HT-29 (cell line): ENCODE measurements around the gene RTP1. TPM values are rescaled to one million over a fixed set of nuclear protein-coding genes. Genes with fewer than 3 reads are reported as not detected.
A peak's percentile ranks its signal among the peaks of the same experiment; 100 is the strongest.
"Not testable (repeated sequence)": the region's sequence is repeated elsewhere in the genome, so short reads cannot be mapped to it uniquely, and the experiment has no call there.

ENCODE experiments used
- DNase-seq: peaks from one replicate; pipeline ENCODE4 v3.0.0-alpha.2; 2015; ENCODE audit warnings: low spot score
- total RNA-seq: library from RNA; depleted of rRNA; stranded (reverse); fragments of >200 nt; shearing (Covaris generic); gene quantifications from 2 replicates; pipeline ENCODE4 v1.2.3, GENCODE V29; 2014

The RTP1 gene
- total RNA-seq, 1 experiment from 2014 or later = not detected

- DNase-seq = no peak
Observed at GRCh38 chr3:187198490-187198889, 1.2 kb downstream of the RTP1 start.

GRCh38 chr3:187199463-187200050 is 2.3 kb downstream of the RTP1 start:
- not testable (repeated sequence) for DNase-seq

- DNase-seq = no peak
Observed at GRCh38 chr3:187205683-187206082, 8.4 kb downstream of the RTP1 start.

- no peak for DNase-seq
Observed at GRCh38 chr3:187207062-187207461, 9.8 kb downstream of the RTP1 start.

- no peak for DNase-seq
Observed at GRCh38 chr3:187207624-187208023, 10.3 kb downstream of the RTP1 start.

GRCh38 chr3:187208159-187208558 is 10.9 kb downstream of the RTP1 start:
- peak; percentile 43 for DNase-seq

- DNase-seq = no peak
Observed at GRCh38 chr3:187209491-187209890, 12.2 kb downstream of the RTP1 start.

- no peak for DNase-seq
Observed at GRCh38 chr3:187210091-187210490, 12.8 kb downstream of the RTP1 start.

- DNase-seq = no peak
Observed at GRCh38 chr3:187210545-187211327, 13.4 kb downstream of the RTP1 start.

GRCh38 chr3:187211532-187212195 is 14.4 kb downstream of the RTP1 start:
- no peak for DNase-seq

GRCh38 chr3:187212196-187212545 is 14.9 kb downstream of the RTP1 start:
- DNase-seq = no peak

GRCh38 chr3:187212705-187213104 is 15.4 kb downstream of the RTP1 start:
- no peak for DNase-seq

GRCh38 chr3:187213616-187214015 is 16.3 kb downstream of the RTP1 start:
- DNase-seq = no peak

- no peak for DNase-seq
Observed at GRCh38 chr3:187215460-187215859, 18.2 kb downstream of the RTP1 start.

GRCh38 chr3:187222801-187223200 is 25.5 kb downstream of the RTP1 start:
- DNase-seq = no peak

- DNase-seq = peak; percentile 15
Observed at GRCh38 chr3:187223799-187224198, 26.5 kb downstream of the RTP1 start.

GRCh38 chr3:187227658-187228258 is 30.5 kb downstream of the RTP1 start:
- no peak for DNase-seq

- no peak for DNase-seq
Observed at GRCh38 chr3:187228740-187229139, 31.5 kb downstream of the RTP1 start.

GRCh38 chr3:187230011-187230410 is 32.7 kb downstream of the RTP1 start:
- DNase-seq = no peak

- DNase-seq = no peak
Observed at GRCh38 chr3:187236962-187237361, 39.7 kb downstream of the RTP1 start.

- DNase-seq = no peak
Observed at GRCh38 chr3:187237741-187238140, 40.5 kb downstream of the RTP1 start.

- no peak for DNase-seq
Observed at GRCh38 chr3:187238239-187238638, 41.0 kb downstream of the RTP1 start.
